Daoy (cell line): ENCODE measurements around the gene PKD1. TPM values are rescaled to one million over a fixed set of nuclear protein-coding genes. Genes with fewer than 3 reads are reported as not detected.
"Not testable (repeated sequence)": the region's sequence is repeated elsewhere in the genome, so short reads cannot be mapped to it uniquely, and the experiment has no call there.

Source experiments
- DNase-seq: peaks from one replicate; pipeline ENCODE4 v3.0.0-alpha.2; 2015; ENCODE audit warnings: low read depth
- total RNA-seq: library from RNA; depleted of rRNA; stranded (reverse); fragments of >200 nt; shearing (Covaris generic); gene quantifications from 2 replicates; pipeline ENCODE4 v1.2.3, GENCODE V29; 2014

The PKD1 gene
- total RNA-seq, 1 experiment from 2014 or later: 46.5 TPM

DNA sequence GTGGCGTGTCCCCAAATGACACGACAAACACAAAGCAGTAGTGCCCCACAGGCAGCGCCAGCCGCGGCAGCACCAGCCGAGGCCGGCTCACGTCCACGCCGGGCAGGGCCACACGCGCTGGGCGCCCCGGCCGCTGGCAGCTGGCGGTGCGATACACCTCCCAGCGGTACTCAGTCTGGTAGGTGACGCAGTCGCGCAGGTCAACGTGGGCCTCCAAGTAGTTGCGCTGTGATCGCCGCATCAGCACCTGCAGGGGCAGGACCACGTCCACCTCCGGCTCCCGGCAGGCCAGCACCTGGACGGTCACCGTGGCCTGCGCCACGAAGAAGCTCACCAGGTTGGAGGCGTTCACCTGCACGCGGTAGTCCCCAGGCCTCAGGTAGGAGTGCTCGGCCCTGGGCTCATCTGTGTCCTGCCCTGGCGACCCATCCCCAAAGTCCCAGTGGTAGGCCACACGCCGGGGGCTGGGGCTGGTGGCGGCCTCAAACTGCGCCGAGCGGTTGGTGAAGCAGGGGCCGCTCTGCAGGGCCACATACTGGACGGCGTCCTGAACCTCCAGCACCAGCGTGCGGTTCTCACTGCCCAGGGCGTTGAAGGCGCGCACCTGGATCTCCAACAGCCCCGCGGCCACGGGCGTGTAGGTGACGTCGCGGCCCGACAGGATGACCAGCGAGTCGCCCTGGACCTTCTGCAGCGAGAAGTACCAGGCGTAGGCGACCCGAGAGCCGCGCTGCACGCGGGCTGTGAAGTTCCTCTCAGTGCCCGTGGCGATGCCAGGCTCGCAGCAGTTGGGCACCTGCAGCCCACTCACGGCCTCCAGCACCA lies 27.0 kb downstream of the PKD1 start:
- not testable (repeated sequence) for DNase-seq

DNA sequence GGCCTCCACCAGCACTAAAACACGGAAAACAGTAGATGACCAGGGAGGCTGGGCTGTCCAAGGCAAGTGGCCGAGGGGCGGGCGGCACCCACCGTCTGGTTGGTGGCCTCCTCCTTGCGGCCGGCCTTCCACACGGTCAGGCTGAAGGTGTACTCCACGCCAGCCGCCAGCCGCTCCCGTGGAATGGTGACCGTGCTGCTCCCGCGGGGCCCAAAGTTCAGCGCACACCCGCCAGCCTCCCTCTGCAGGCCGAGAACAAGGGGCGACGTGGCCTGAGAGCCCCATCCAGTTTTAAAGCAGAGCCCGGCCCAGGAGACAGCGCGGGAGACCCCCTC lies 27.9 kb downstream of the PKD1 start:
- DNase-seq: not testable (repeated sequence)

DNA sequence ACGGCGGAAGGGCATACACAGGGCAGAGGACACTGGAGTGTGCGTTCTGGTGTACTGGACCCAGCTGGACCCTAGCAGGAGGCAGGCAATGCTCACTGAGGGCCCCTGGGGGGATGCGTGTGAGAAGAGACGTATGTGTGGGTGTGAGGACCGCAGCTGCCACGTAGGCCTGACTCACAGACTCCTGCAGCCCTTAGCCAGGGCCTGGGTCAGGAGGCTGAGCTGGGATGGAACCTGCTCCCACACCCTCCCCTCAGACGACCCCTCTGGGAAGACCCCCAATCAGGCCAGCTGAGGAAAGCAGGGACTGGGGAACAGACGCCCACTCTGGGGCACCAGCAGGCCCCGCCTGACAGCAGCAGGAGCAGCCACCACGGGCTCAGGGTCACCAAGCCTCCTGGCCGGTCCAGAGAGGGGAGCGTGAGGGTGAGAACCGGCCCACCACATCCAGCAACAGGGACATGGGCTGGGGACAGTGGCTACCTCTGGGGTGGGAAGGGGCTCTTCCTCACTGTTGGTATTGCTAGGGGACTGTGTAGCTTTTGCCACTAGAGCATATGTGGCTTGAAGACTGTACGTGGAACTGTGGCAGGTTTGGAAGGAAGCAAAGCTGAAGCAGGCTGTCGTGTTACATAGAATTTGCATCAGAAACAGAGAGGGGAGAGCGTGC lies 28.4 kb downstream of the PKD1 start:
- peak; percentile 72 for DNase-seq

DNA sequence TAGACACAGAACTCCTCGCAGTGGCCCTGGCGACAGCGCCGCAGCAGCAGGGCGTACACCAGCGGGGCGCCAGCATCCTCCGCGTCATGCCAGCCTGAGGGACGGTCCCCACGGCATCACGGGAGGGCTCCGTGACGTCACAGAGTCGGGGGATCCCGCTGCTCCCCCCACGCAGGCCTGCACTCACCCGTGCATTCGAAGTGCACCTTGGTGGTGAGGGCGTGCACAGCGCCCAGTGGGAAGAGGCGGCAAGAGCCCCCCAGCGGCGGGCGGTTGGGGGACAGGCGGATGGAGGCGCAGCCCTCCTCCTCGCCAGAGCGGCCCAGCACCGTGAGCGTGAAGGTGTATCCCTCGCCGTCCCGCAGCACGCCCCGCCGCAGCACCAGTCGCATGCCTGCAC lies 29.5 kb downstream of the PKD1 start:
- DNase-seq: not testable (repeated sequence)

DNA sequence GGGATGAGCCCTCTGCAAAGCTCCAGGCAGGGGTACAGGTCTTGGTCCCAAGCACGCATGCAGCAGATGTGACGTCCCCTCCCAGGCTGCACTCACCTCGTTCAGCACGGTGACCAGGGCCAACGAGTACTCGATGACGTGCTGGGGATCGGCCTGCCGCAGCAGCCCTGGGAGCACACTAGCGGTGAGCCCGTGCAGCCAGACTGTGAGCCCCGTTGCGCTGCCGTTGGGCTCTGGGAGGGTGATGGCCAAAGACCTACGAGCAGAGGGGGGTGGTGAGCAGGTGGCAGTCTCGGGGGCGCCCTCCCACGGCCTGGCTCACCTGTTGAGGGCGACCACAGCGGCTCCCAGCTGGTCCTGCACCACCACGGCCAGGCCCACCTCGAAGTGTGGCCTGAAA lies 29.9 kb downstream of the PKD1 start:
- not testable (repeated sequence) for DNase-seq

DNA sequence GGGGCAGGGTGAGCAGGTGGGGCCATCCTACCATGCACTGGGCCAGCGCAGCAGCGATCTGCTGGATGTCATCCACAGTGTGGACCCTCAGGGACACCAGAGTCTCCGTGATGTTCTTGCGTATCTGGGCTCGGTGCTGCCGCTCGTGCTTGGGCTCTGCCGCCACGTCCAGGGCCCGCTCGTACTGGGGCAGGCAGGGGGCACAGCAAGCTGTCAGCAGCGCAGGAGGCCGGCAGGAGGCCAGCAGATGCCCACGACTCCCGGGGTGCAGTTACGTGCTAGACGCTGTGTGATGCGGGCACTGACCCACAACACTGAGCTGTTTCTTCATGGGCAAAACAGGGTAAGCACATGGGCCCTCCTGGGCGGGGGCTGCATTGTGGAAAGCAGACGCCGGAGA lies 30.4 kb downstream of the PKD1 start:
- not testable (repeated sequence) for DNase-seq

DNA sequence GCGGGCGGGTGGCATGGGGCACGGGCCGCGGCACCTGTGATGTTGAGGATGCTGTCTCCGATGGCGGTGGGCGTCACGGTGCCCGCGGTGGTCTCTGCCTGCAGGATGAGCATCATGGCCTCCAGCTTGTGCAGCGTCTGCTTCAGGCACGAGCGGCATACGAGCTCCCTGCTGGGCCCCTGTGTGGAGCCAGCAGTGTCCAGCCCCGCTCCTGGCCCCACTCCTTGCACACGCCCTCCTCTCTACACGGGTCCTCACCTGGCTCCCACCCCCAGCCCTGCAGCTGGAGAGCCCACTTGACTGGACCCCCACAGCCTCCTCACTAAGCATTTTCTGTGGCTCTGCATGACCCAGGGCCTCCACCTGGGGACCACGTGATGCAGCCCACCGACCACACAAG lies 31.2 kb downstream of the PKD1 start:
- not testable (repeated sequence) for DNase-seq

DNA sequence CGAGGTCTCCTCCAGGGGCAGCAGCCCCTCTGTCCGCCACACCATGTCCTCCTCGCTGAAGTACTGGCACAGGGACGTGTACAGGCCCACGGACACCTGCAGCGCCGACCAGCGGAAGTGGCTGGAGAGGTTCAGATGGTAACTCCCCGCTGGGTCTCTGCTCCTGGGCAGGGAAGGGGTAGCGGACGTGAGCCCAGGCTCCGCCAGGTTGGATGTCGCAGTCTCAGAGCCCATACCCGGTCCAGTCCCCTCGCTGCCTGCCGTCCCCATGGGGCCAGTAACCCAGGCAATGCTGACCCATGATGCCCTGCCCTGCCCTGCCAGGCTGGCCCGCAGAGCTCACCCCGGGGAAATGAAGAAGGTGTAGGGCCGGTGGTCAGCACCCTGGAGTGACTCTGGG lies 33.2 kb downstream of the PKD1 start:
- no peak for DNase-seq

DNA sequence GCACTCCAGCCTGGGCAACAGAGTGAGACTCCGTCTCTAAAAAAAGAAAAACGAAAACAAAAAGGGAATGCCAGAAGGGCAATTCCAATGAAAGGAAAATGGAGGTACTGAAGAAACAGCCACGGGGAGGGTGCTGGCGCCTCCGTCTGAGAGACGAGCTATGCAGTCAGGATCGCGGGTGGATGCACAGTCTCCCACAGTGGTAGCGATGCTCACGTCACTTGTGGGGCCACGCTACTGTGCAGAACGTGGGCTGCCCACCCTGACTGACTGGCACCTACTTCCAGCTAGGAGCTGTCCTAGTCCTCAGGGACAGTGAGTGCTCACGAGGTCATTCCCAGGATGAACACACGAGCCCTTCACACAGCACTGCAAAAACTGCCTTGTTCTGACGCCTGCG lies 34.1 kb downstream of the PKD1 start:
- not testable (repeated sequence) for DNase-seq

DNA sequence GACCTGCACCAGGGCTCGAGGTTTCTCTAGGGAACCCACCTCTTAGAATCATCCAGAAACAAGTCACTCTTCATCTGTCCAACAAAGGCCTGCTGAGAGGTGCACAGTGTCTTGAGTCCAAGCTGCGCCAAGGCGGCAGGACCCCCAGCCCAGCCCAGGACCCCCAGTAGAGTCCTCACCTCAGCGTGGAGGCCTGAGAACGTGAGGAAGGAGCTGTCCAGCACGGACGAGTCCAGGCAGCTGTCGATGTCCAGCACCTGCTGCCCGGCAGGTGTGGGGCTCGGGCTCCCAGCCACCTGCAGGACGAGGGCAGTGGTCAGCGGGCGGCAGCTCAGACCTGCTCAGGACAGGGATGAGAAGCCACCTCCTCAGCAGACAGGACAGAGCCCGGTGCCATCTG lies 38.0 kb downstream of the PKD1 start:
- DNase-seq: not testable (repeated sequence)

DNA sequence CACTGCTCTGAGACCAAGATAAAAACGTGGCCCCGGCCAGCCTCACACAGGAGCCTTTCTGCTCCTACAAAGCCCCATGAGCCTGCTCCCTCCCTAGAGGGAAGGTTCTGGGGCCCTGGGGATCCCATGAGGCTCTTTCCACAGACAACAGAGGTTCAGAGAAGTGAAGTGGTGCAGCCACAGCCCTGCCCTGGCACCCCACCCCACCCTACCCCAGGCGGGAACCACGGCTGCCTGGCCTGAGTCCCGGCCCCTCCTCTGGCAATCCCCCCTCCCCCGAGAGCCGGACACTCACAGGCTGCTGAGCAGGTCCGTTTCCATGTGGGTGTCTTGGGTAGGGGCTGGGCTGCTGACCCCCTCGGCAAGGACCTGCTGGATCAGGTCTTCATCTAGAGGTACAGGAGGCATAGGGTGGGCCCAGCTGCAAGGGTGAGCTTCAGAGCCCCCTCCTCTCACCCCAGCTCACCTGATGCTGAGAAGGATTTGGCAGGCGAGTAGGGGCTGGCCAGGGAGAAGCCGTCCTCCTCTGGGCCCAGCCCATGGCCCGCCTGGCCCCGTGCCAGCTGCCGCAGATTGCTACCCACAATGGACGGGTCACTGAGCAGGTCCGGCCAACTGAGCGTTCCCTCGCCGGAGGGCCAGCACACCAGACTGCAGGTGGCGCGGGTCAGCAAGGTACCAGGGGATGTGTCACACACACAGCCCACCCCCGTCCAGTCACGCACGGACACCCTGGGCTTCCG lies 38.7 kb downstream of the PKD1 start:
- DNase-seq: no peak

DNA sequence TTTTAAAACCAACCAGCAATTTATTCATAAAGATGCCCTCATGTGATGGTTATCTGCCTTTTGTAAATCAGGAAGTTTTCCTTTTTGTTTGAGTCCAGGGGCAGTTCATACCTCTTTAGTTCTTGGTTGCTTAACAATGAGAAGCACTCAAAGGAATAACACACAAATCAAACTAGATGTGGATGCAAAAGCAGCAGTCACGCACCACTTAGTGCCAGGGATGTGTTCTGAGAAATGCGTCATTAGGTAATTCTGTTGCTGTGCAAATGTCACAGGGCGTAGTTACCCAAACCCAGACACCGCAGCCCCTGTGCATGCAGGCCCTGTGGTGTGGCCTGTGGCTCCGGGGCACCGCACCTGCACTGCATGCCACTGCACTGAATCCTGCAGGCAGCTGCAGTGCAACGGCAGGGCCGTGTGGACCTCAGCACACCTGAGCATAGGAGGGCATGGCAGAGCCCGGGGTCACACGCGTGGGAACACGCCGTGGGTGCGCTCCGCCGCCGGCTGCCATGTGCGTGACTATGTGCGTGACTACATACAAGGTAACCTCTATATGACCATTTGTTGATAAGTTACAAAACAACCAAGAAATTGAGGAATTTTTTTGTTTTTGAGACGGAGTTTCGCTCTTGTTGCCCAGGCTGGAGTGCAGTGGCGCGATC lies 39.6 kb downstream of the PKD1 start:
- no peak for DNase-seq

DNA sequence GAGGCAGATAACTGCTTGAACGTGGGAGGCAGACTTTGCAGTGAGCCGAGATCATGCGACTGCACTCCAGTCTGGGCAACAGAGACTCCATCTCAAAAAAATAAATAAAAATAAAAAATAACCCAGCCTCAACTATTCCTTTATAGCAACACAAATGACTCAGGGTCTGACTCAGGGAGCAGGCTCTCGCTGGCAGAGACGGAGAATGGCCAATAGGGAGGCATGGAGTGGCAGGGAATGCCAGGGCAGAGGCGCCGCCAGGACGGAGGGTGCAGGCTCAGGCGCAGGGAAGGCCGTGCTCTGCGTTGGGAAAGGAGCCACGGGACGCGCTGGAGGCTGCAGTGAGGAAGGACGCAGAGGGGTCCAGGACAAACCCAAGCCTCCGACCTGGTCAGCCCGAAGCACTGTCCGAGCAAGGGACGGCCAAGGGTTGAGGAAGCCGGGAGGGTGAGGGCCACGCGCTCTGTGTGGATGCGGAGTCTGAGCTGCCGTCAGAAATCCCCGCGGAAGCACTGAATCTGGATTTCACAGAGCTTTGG lies 40.3 kb downstream of the PKD1 start:
- DNase-seq: no peak

DNA sequence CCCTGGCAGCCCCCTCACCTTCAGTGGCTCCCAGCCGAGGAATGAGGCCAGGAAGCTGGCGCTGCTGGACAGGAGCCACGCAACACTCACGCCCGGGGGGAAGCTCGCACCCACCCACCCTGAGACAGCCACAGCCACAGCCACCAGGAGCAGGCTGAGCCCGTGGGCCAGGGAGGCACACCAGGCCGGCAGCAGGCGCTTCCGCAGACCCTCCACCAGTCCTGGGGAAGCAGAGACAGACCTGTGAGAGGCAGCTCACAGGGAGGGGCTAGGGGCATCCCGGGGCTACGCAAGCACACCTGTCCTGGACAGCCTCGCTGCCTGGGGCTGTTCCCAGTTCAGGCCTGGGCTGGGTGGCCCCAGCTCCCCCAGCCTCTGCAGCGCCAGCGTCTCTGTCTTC lies 41.9 kb downstream of the PKD1 start:
- DNase-seq: no peak

DNA sequence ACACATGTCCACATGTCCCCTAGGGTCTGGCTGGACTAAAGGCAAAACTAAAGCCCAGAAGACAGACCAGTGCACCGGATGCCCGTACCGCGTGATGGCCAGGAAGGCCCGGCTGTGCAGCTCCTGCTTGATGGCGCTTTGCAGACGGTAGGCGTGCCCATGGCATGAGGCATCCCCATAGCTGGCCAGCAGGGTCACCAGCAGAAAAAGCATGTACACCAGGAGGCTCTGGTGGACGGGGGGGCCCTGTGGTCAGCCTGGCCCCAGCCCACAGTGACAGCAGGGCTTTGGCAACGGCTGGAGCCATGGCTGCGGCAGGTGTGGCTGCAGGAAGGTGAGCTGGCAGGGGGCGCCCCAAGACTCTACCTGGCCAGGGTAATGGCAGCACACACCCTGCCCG lies 42.8 kb downstream of the PKD1 start:
- DNase-seq: no peak

DNA sequence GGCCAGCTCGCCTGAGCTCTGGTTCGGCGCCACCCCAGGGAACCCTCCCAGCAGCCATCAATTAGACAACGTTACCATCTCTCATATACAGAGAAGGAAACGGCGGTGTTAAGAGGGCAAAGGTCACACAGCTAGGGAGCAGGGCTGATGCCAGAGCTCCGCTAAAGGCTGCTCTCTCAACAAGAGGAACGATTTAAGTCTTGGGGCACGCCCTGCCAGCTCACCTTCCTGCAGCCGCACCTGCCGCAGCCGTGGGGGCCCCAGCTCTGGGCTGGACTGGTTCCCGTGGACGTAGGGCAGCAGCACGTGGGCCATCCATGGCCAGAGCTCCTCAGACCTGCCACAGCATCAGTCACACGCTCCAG lies 43.5 kb downstream of the PKD1 start:
- no peak for DNase-seq

DNA sequence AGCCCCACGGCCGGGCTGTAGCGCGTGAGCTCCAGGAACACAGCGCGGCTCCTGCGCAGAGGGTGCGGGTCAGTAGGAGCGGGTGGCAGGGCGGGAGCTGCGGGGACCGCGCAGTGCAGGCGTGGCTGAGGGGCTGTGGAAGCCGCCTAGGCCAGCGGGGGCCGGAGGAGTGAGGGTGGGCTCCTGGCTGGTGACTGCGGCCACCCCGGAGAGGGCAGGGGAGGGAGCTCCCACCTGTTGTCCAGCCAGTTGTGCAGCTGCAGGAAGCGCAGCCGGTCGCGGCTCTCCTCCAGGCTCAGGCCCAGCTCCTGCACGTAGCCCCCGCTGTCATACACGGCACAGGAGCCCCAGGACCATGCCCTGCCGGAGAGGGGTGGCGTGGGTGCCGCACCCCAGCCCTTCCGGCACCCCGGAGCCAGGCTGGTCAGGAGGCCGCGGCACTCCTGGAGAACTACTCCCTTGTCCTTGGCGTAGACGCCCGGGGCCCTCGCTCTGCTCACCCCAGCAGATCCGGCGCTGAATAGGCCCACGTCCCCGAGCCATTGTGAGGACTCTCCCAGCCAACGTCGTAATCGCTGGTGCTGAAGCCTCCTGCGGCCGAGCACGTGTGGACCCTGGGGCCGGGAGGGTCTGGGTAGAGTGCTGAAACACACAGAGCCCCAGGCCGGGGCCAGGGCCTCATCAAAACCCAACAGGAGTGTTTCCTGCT lies 44.0 kb downstream of the PKD1 start:
- no peak for DNase-seq

DNA sequence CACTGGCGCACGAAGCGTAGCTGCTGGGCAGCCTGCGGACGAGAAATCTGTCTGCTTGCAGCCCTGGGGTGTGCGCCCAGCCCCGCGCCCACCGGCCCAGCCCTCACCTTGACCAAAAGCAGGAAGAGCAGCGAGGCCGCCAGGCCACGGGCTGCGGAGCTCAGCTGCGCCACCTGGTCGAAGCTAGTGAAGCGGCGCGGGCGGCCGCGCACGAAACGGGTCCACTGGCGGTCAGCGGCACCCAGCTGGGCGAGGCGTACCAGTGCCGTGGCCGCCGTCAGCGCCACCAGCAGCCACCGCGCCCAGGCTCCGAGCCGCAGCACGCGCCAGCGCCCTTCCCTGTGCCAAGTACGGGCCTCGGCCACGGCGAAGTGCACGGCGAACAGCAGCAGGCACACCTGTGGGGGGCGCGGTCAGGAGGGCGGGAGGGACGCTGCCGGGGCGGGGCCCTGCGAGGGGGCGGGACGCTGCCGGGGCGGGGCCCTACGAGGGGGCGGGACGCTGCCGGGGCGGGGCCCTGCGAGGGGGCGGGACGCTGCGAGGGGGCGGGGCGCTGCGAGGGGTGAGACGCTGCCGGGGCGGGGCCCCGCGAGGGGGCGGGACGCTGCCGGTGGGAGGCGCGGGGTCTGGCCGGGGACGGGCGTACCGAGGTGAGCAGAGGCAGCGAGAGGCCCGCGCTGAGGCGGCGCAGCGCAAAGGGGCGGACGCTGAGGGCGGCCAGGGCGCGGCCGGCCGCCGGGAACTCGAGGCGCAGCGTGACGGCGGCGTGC lies 44.7 kb downstream of the PKD1 start:
- DNase-seq: no peak

DNA sequence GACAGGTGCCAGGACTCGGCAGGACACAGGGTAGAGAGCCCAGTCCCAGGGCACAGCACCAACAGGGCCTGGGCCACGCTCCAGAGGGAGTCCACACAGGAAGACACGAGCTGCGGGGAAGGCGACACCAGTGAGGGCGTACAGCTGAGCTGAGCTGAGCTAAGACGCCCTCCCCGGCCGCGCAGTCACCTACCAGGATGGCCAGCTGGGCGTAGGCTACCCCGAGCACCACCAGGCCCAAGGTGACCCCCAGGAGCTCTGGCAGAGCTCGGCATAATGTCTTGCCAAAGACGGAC lies 45.3 kb downstream of the PKD1 start:
- DNase-seq: no peak

DNA sequence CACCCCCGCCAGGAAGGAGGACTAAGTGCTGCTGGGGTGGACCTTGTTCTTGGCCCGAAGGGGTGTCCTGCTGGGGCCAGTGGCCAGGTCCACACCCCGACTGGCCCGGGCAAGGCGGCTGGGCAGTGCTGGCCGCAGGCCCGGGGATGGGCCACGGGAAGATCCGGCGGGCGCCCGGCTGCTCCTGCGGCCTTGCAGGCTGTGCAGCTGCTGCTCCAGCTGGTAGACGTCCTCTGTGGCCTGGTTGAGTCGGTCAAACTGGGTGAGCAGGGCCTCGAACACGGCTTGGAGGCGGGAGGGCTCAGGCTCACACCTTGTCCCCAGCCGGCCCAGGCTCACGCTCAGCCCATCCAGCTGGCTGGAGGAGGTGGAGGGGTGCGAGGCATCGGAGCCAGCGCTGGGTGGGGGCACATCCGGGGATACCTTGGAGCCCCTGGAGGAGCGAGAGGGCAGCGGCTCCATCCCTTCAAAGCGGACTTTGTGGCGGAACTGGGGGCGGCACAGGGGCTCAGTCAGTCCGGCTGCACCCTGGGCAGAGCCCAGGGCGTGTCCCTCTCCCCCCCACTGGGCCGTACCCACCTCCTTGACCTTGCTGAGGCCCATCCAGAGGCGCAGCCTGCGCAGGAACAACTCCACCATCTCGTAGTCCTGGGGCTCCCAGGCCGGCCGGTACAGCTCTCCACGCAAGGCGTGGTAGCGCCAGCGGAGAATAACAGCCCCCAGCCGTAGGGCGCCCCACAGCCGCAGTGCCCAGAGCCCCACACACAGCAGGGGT lies 45.8 kb downstream of the PKD1 start:
- DNase-seq: no peak
